NCI-H774 (cell line): Measurements from ENCODE around the gene CD40LG.

ENCODE experiments used
- DNase-seq: peaks from one replicate; lab custom pipeline; 2025; lab: John Stamatoyannopoulos, UW

The CD40LG gene

GRCh38 chrX:136697156-136697555, 49.2 kb downstream of the CD40LG start:
- no peak for DNase-seq

- no peak for DNase-seq
These were observed 60.4 kb downstream of the CD40LG start for GRCh38 chrX:136708348-136708747.
